ENCODE data around the gene OR13C3. TPM values are rescaled to one million over a fixed set of nuclear protein-coding genes. Genes with fewer than 3 reads are reported as not detected.

OR13C3 gene
- total RNA-seq, result under 1 TPM in 1 of 2 donors, not detected in 1; 0.55 TPM
- not detected for polyA plus RNA-seq (ENCODE audit: insufficient read depth, low read depth, low replicate concordance)
- long read RNA-seq, donor 1, result 0 reads
- long read RNA-seq, donor 2, result 0 reads

DNA sequence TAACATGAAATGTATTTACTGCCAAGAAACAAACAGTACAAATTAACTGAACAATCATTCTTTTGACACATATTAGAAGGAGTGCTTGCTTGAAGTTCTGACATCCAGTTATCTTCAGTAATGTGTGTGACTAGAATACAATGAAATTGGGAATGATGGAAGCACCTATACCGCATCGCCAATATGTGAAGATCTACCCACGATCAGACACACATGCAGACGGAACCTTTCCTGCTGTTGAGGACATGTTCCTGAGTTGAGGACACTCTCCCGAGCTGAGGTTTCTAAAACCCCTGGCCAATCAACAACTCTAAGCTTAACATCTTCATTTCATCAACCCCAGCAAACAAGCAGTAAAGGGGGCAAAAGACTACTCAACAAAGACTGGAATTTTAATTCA, at the start of gene OR13C3:
Gene OR13C3 (minus strand): TSS at position 101 of the 400 bp plus-strand sequence. CDS start 133 bp downstream, outside the sequence.
- H3K4me3 ChIP-seq, result no peak within 1 kb of the TSS
- no peak within 1 kb of the TSS for H3K27ac ChIP-seq
- DNase-seq, result no peak
- WGBS, 2 donors, result 90 to 93% methylated on average over 5 of the region's 5 CpGs
- H3K36me3 ChIP-seq (ENCODE audit: low read depth, missing control alignments), result no peaks in the 10 kb centered on the region
- no peaks in the 10 kb centered on the region for H3K27me3 ChIP-seq
- TF ChIP-seq, protein P1, sequence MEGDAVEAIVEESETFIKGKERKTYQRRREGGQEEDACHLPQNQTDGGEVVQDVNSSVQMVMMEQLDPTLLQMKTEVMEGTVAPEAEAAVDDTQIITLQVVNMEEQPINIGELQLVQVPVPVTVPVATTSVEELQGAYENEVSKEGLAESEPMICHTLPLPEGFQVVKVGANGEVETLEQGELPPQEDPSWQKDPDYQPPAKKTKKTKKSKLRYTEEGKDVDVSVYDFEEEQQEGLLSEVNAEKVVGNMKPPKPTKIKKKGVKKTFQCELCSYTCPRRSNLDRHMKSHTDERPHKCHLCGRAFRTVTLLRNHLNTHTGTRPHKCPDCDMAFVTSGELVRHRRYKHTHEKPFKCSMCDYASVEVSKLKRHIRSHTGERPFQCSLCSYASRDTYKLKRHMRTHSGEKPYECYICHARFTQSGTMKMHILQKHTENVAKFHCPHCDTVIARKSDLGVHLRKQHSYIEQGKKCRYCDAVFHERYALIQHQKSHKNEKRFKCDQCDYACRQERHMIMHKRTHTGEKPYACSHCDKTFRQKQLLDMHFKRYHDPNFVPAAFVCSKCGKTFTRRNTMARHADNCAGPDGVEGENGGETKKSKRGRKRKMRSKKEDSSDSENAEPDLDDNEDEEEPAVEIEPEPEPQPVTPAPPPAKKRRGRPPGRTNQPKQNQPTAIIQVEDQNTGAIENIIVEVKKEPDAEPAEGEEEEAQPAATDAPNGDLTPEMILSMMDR (IDR thresholded peaks at IDR 0.05), result no peak
- TF ChIP-seq POLR2A (IDR thresholded peaks at IDR 0.05), result no peak
- H3K9me3 ChIP-seq, result no peaks in the 10 kb centered on the region
- intact Hi-C loops (cut with DNase I; ENCODE audit: low total_unique reads), result no loop called here
- H3K4me1 ChIP-seq, result no peaks in the 10 kb centered on the region

DNA sequence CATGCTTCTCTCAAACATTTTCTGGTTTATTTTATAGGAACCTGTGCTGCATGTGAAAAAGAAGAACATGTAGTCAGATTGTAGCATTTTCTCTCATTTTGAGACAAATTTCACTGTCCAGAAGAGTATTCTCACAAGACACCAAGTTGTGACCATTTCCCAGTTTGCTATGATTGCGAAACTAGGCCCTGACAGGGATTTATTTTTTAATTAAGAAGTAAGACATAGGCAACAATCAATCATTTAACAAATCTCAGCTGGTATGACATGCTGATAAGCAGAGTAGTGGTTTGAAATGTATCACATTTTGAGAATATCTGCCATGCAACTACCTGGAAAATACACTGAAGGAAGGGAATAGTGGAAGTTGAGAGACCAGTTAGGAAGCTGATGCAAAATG, 43.9 kb upstream of the OR13C3 start:
- no peak for TF ChIP-seq POLR2A (IDR thresholded peaks at IDR 0.05)
- TF ChIP-seq, protein P1 (IDR thresholded peaks at IDR 0.05), result no peak
- 89 to 95% methylated on average over 1 of the region's 1 CpG for WGBS, 2 donors
- no peak for DNase-seq
- Histone ChIP-seq H3K36me3 (ENCODE audit: low read depth, missing control alignments) (no peaks in the 10 kb centered on the region), H3K9me3 (no peaks in the 10 kb centered on the region), H3K27ac (no peak overlapping the region), H3K4me1 (no peaks in the 10 kb centered on the region), H3K4me3 (no peak overlapping the region), H3K27me3 (no peaks in the 10 kb centered on the region)
- intact Hi-C loops (cut with DNase I; ENCODE audit: low total_unique reads), result no loop called here

DNA sequence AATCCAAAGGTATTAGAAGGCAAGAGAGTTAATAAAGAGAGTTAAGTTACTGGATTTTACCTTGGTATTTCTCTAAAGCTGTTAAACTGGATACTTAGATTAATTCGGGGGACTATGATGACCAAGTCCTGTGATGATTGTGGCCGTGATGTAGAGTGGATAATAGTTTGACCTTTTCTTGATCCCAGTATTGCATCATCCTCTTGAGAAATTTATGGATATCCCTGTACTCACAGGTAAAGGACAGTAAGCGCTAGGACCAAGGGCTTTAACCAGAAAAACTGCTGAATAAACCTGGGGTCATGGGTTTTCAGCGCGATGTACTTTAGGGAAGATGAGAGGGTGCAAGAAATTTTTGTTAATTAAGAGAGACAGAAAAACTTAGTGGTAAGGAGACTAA, 40.6 kb upstream of the OR13C3 start:
- 81 to 91% methylated on average over 5 of the region's 5 CpGs for WGBS, 2 donors
- no peak for DNase-seq
- Histone ChIP-seq H3K4me3 (no peak overlapping the region), H3K36me3 (ENCODE audit: low read depth, missing control alignments) (no peaks in the 10 kb centered on the region), H3K27me3 (no peaks in the 10 kb centered on the region), H3K9me3 (no peaks in the 10 kb centered on the region), H3K4me1 (no peaks in the 10 kb centered on the region), H3K27ac (no peak overlapping the region)
- intact Hi-C loops (cut with DNase I; ENCODE audit: low total_unique reads), result no loop called here
- no peak for TF ChIP-seq POLR2A (IDR thresholded peaks at IDR 0.05)
- TF ChIP-seq, protein P1 (IDR thresholded peaks at IDR 0.05), result no peak

DNA sequence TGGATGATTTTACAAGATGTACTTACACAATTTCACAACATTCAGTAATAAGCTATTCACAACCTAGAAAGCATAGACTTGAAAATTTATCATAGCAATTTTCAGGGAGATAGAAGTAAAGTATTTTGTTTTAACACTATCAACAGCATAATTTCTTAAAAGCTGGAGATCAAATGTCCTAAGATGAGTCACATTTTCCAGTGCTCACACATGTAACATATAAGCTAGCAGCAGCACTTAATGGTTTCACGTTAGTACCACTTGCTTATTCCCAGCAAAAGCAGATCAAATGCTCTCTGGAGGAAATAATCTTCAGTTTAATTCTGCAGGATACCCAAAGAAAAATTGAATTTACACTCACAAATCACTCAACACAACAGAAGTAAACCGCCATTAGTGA, 38.8 kb upstream of the OR13C3 start:
- Histone ChIP-seq H3K27ac (no peak overlapping the region), H3K36me3 (ENCODE audit: low read depth, missing control alignments) (no peaks in the 10 kb centered on the region), H3K9me3 (no peaks in the 10 kb centered on the region), H3K27me3 (no peaks in the 10 kb centered on the region), H3K4me1 (no peaks in the 10 kb centered on the region), H3K4me3 (no peak overlapping the region)
- 82 to 85% methylated on average over 2 of the region's 2 CpGs for WGBS, 2 donors
- intact Hi-C loops (cut with DNase I; ENCODE audit: low total_unique reads), result no loop called here
- DNase-seq, result no peak
- no peak for TF ChIP-seq POLR2A (IDR thresholded peaks at IDR 0.05)
- TF ChIP-seq, protein P1 (IDR thresholded peaks at IDR 0.05), result no peak

DNA sequence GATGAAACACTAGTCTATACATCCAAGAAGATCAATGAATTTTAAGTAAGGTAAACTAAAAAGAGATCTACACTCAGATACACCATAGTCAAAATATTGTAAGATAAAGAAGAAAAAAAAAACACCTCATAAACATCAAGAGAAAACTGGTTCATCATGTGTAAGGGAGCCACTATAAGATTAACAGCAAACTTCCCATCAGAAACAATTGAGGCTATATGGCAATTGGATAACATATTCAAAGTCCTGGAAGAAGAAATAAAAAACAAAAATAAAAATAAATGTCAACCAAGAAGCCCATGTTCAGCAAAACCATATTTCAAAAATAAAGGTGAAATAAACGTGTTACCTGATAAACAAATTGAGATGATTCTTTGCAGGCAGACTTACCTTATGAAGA, 36.0 kb upstream of the OR13C3 start:
- TF ChIP-seq POLR2A (IDR thresholded peaks at IDR 0.05), result no peak
- TF ChIP-seq, protein P1 (IDR thresholded peaks at IDR 0.05), result no peak
- 79 to 89% methylated on average over 1 of the region's 1 CpG for WGBS, 2 donors

More for the DNA sequence above, 36.0 kb upstream of the OR13C3 start:
- H3K27ac ChIP-seq, result no peak overlapping the region
- H3K27me3 ChIP-seq, result no peaks in the 10 kb centered on the region
- H3K4me3 ChIP-seq, result no peak overlapping the region
- no peak for DNase-seq
- H3K4me1 ChIP-seq, result no peaks in the 10 kb centered on the region
- intact Hi-C loops (cut with DNase I; ENCODE audit: low total_unique reads), result no loop called here
- H3K9me3 ChIP-seq, result no peaks in the 10 kb centered on the region
- no peaks in the 10 kb centered on the region for H3K36me3 ChIP-seq (ENCODE audit: low read depth, missing control alignments)

Data from testis (tissue), 5 donors.